BLaER1 (cell line): Measurements from ENCODE around the gene RSPRY1.
"Not testable (repeated sequence)": the region's sequence is repeated elsewhere in the genome, so short reads cannot be mapped to it uniquely, and the experiment has no call there.

ENCODE experiments used
- H3K27ac ChIP-seq: shearing (Covaris generic); formaldehyde crosslinking; 2 replicates; pipeline ENCODE4 v1.8.1; 2022
- H3K27me3 ChIP-seq: shearing (Covaris generic); formaldehyde crosslinking; 2 replicates; pipeline ENCODE4 v1.8.1; 2022
- H3K36me3 ChIP-seq: shearing (Covaris generic); formaldehyde crosslinking; 2 replicates; pipeline ENCODE4 v1.8.1; 2022
- H3K4me1 ChIP-seq: shearing (Covaris generic); formaldehyde crosslinking; 2 replicates; pipeline ENCODE4 v1.8.1; 2022
- H3K4me2 ChIP-seq: shearing (Covaris generic); formaldehyde crosslinking; 2 replicates; pipeline ENCODE4 v1.8.1; 2022
- H3K4me3 ChIP-seq: shearing (Covaris generic); formaldehyde crosslinking; 2 replicates; pipeline ENCODE4 v1.8.1; 2022
- H3K9ac ChIP-seq: shearing (Covaris generic); formaldehyde crosslinking; 2 replicates; pipeline ENCODE4 v1.8.1; 2022
- H3K9me3 ChIP-seq: shearing (Covaris generic); formaldehyde crosslinking; 2 replicates; pipeline ENCODE4 v1.8.1; 2022
- H4K20me1 ChIP-seq: shearing (Covaris generic); formaldehyde crosslinking; 2 replicates; pipeline ENCODE4 v1.8.1; 2022
- Cebpa-rat ChIP-seq: shearing (Covaris generic); IDR thresholded peaks from 2 replicates; pipeline ENCODE4 v1.8.1; 2022

The RSPRY1 gene

GRCh38 chr16:57184113-57184512 lies 2.0 kb upstream of the RSPRY1 start:
- H4K20me1 ChIP-seq: peaks cover 51% of the 10 kb centered on the region
- H3K27me3 ChIP-seq: no peaks in the 10 kb centered on the region
- peaks cover 37% of the 10 kb centered on the region for H3K4me1 ChIP-seq
- H3K9ac ChIP-seq: no peak overlapping the region
- peak overlapping the region; percentile 96 for H3K4me2 ChIP-seq
- no peak overlapping the region for H3K4me3 ChIP-seq
- H3K27ac ChIP-seq: no peak overlapping the region
- TF ChIP-seq Cebpa-rat: no peak
- peaks cover 13% of the 10 kb centered on the region for H3K36me3 ChIP-seq
- H3K9me3 ChIP-seq: no peaks in the 10 kb centered on the region

GRCh38 chr16:57184887-57185445 lies 1.2 kb upstream of the RSPRY1 start:
- H3K27me3 ChIP-seq: no peaks in the 10 kb centered on the region
- peaks cover 52% of the 10 kb centered on the region for H4K20me1 ChIP-seq
- peak overlapping the region; percentile 96 for H3K4me2 ChIP-seq
- peaks cover 37% of the 10 kb centered on the region for H3K4me1 ChIP-seq
- no peak for TF ChIP-seq Cebpa-rat
- peak overlapping the region; percentile 97 for H3K9ac ChIP-seq
- peak overlapping the region; percentile 98 for H3K4me3 ChIP-seq
- no peaks in the 10 kb centered on the region for H3K9me3 ChIP-seq
- peaks cover 19% of the 10 kb centered on the region for H3K36me3 ChIP-seq
- H3K27ac ChIP-seq: peak overlapping the region; percentile 94

GRCh38 chr16:57185446-57185944 lies 634 bp upstream of the RSPRY1 start:
- H3K27me3 ChIP-seq: no peaks in the 10 kb centered on the region
- peaks cover 52% of the 10 kb centered on the region for H4K20me1 ChIP-seq
- peak overlapping the region; percentile 97 for H3K9ac ChIP-seq
- no peaks in the 10 kb centered on the region for H3K9me3 ChIP-seq
- peaks cover 21% of the 10 kb centered on the region for H3K36me3 ChIP-seq
- peak overlapping the region; percentile 98 for H3K4me3 ChIP-seq
- TF ChIP-seq Cebpa-rat: no peak
- peak overlapping the region; percentile 94 for H3K27ac ChIP-seq
- peaks cover 37% of the 10 kb centered on the region for H3K4me1 ChIP-seq
- peak overlapping the region; percentile 96 for H3K4me2 ChIP-seq

GRCh38 chr16:57186872-57187854 lies 1.0 kb downstream of the RSPRY1 start:
- H3K4me3 ChIP-seq: peak overlapping the region; percentile 98
- no peaks in the 10 kb centered on the region for H3K27me3 ChIP-seq
- H3K4me2 ChIP-seq: peak overlapping the region; percentile 92
- no peaks in the 10 kb centered on the region for H3K9me3 ChIP-seq
- H3K36me3 ChIP-seq: peaks cover 13% of the 10 kb centered on the region
- peaks cover 37% of the 10 kb centered on the region for H3K4me1 ChIP-seq
- peak overlapping the region; percentile 93 for H3K9ac ChIP-seq
- peak overlapping the region; percentile 90 for H3K27ac ChIP-seq
- peaks cover 53% of the 10 kb centered on the region for H4K20me1 ChIP-seq
- TF ChIP-seq Cebpa-rat: no peak

GRCh38 chr16:57187902-57188710 lies 2.0 kb downstream of the RSPRY1 start:
- not testable (repeated sequence) for H3K27me3 ChIP-seq, H3K9me3 ChIP-seq, H3K27ac ChIP-seq
- Histone ChIP-seq H3K36me3 (peaks cover 13% of the 10 kb centered on the region), H3K4me3 (peak overlapping the region; percentile 98), H3K4me2 (peak overlapping the region; percentile 92), H3K4me1 (peaks cover 37% of the 10 kb centered on the region), H3K9ac (peak overlapping the region; percentile 93), H4K20me1 (peaks cover 62% of the 10 kb centered on the region)

GRCh38 chr16:57188711-57189002 lies 2.5 kb downstream of the RSPRY1 start:
- TF ChIP-seq Cebpa-rat: no peak
- Histone ChIP-seq H3K27me3 (no peaks in the 10 kb centered on the region), H3K4me1 (peaks cover 32% of the 10 kb centered on the region), H3K4me3 (no peak overlapping the region), H4K20me1 (peaks cover 68% of the 10 kb centered on the region), H3K4me2 (peak overlapping the region; percentile 92; the same call in 1 of the 2 replicates), H3K27ac (no peak overlapping the region), H3K36me3 (peaks cover 17% of the 10 kb centered on the region), H3K9ac (no peak overlapping the region), H3K9me3 (no peaks in the 10 kb centered on the region)

- not testable (repeated sequence) for H3K27me3 ChIP-seq, H3K4me3 ChIP-seq, H3K4me2 ChIP-seq, H3K9ac ChIP-seq, H3K27ac ChIP-seq, H3K9me3 ChIP-seq
- Histone ChIP-seq H4K20me1 (peaks cover 76% of the 10 kb centered on the region), H3K36me3 (peaks cover 20% of the 10 kb centered on the region), H3K4me1 (peaks cover 23% of the 10 kb centered on the region)
These were observed 3.4 kb downstream of the RSPRY1 start for GRCh38 chr16:57189527-57189926.

GRCh38 chr16:57190136-57190535 lies 4.0 kb downstream of the RSPRY1 start:
- Histone ChIP-seq H3K9me3 (no peaks in the 10 kb centered on the region), H3K36me3 (peaks cover 25% of the 10 kb centered on the region), H4K20me1 (peaks cover 82% of the 10 kb centered on the region), H3K9ac (no peak overlapping the region), H3K4me2 (no peak overlapping the region), H3K4me3 (no peak overlapping the region), H3K4me1 (peaks cover 17% of the 10 kb centered on the region), H3K27ac (no peak overlapping the region), H3K27me3 (no peaks in the 10 kb centered on the region)
- no peak for TF ChIP-seq Cebpa-rat

GRCh38 chr16:57191056-57191571 lies 5.0 kb downstream of the RSPRY1 start:
- H3K9ac ChIP-seq: no peak overlapping the region
- no peak overlapping the region for H3K4me3 ChIP-seq
- H3K27ac ChIP-seq: no peak overlapping the region
- H3K36me3 ChIP-seq: peaks cover 32% of the 10 kb centered on the region
- no peak for TF ChIP-seq Cebpa-rat
- H3K27me3 ChIP-seq: no peaks in the 10 kb centered on the region
- H3K9me3 ChIP-seq: no peaks in the 10 kb centered on the region
- no peak overlapping the region for H3K4me2 ChIP-seq
- peaks cover 16% of the 10 kb centered on the region for H3K4me1 ChIP-seq
- peaks cover 92% of the 10 kb centered on the region for H4K20me1 ChIP-seq
